Stomach (tissue), 9 donors: ENCODE results near the gene LMTK2. TPM values are rescaled to one million over a fixed set of nuclear protein-coding genes. Genes with fewer than 3 reads are reported as not detected.
A peak's percentile ranks its signal among the peaks of the same experiment; 100 is the strongest.

Source experiments
- DNase-seq, 2 donors: peaks; one replicate each; pipeline versions ENCODE4 v3.0.0 to v3.0.0-alpha.2; 2013 to 2019
- H3K27ac ChIP-seq, 5 donors: fragments of 200-600 bp in 4 of 5; sonication (generic) in 4 of 5; one replicate each; pipeline ENCODE4 v1.5.1; 2013 to 2019; ENCODE audit warnings: mild to moderate bottlenecking in 1 of 5, moderate library complexity in 1 of 5
- H3K27me3 ChIP-seq, 3 donors: fragments of 200-600 bp; sonication (generic); one replicate each; pipeline ENCODE4 v1.5.1; 2017 to 2019; ENCODE audit warnings: mixed run types in 1 of 3
- H3K36me3 ChIP-seq, 4 donors: fragments of 200-600 bp; sonication (generic); 1 replicate in 3 of 4; 2 replicates in 1 of 4; pipeline ENCODE4 v1.5.1; 2016 to 2019
- H3K4me1 ChIP-seq, 4 donors: fragments of 200-600 bp; sonication (generic); one replicate each; pipeline ENCODE4 v1.5.1; 2016 to 2019
- H3K4me3 ChIP-seq, 4 donors: fragments of 200-600 bp; sonication (generic) in 3 of 4; one replicate each; pipeline ENCODE4 v1.5.1; 2016 to 2019; ENCODE audit warnings: mild to moderate bottlenecking in 1 of 4
- H3K9me3 ChIP-seq, 4 donors: fragments of 200-600 bp; sonication (generic); one replicate each; pipeline ENCODE4 v1.5.1; 2016 to 2019
- EP300 ChIP-seq: sonication (generic); formaldehyde crosslinking; IDR thresholded peaks from one replicate; pipeline ENCODE4 v1.6.1; 2017; ENCODE audit warnings: antibody characterized with exemption
- POLR2A ChIP-seq, 4 donors: fragments of 450-650 bp; IDR thresholded peaks; one replicate each; pipeline ENCODE4 v1.6.1; 2016; ENCODE audit warnings: antibody characterized with exemption in 4 of 4, control low read depth in 2 of 4, mild to moderate bottlenecking in 1 of 4, moderate library complexity in 1 of 4
- POLR2AphosphoS5 ChIP-seq, 3 donors: sonication (generic); formaldehyde crosslinking; IDR thresholded peaks; one replicate each; pipeline ENCODE4 v1.6.1; 2016; ENCODE audit warnings: antibody characterized with exemption in 3 of 3
- WGBS, 5 donors: extraction: QIAGEN DNeasy Blood & Tissue Kit in 3 of 5; methylation state at CpG; one replicate each; pipeline versions ENCODE4 v1.1.5 to v1.1.7; 2013 to 2018; 5-methylcytosine and 5-hydroxymethylcytosine counted together
- intact Hi-C: fragments of 100-400 bp; cut with DNase I; formaldehyde crosslinking; loops from one replicate; pipeline ENCODE4 v1.15.1; 2023; ENCODE audit warnings: low total_unique reads
- polyA plus RNA-seq, 3 donors: library from polyadenylated mRNA; stranded (reverse); fragments of 200-250 nt; gene quantifications; one replicate each; pipeline ENCODE4 v1.2.3, GENCODE V29; 2013
- total RNA-seq, 5 donors: library from RNA; depleted of rRNA; stranded (reverse); fragments of >200 nt; gene quantifications; one replicate each; pipeline versions ENCODE4 v1.1.0 to v1.2.3, GENCODE V29; 2014 to 2016
- TF ChIP-seq, protein P1 (sequence below), 7 experiments: fragments of 450-650 bp in 4 of 7; fragments of 200-600 bp in 3 of 7; sonication (generic) in 3 of 7; IDR thresholded peaks; one replicate each; pipeline ENCODE4 v1.5.1; 2016 to 2019; ENCODE audit warnings: antibody characterized with exemption in 7 of 7, control low read depth in 2 of 7, mild to moderate bottlenecking in 1 of 7
- donor health status: healthy with polysubstance abuse.
- donor health status: Bipolar disorder and iron deficiency.
- donor health status: healthy.

LMTK2 gene
- total and polyA plus RNA-seq, 8 donors, result 1.4 to 42.6 (median 19.3) TPM

DNA sequence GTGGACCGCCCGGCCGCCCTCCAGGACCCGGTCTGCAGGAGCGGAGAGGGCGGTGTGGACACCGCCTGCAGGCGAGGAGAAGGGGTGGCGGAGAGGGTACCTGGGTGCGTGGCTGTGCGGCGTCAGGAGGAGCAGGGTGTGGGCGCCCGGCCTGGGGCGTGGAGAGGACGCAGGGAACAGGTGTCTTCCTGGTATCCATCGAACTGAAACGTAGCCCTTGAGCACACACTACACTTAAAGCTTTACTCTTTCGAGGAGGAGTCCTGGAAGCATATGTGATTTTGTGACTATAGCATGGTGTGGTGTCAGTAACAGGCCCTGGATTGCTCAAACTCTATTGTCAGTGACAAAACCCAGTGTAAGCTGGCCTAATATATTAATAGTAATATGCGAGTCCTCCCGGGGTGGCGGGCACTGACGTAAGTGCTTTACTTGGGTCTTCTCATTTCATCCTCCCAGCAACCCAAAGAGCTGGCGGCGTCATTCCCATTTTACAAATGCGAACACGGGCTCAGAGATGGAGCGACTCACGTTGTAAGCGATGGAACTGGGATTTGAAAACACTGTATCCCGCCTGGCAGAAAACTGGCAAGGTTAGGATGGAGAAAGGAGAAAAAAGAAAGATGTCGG lies 145.9 kb downstream of the LMTK2 start:
- peak overlapping the region; percentile 88 to 94 (median 91) for H3K27ac ChIP-seq
- intact Hi-C loops, result no loop called here
- H3K36me3 ChIP-seq, result peaks cover 0 to 31% (median 17%) of the 10 kb centered on the region in 4 donors
- H3K27me3 ChIP-seq, result no peaks in the 10 kb centered on the region
- peaks cover 33 to 69% (median 42%) of the 10 kb centered on the region in 4 donors for H3K4me1 ChIP-seq
- 16 to 27% (median 18%) methylated on average over 20 to 32 of the region's 32 CpGs for WGBS, 5 donors
- peak overlapping the region; percentile 76 to 86 (median 78) for H3K4me3 ChIP-seq
- DNase-seq, result no peak
- no peaks in the 10 kb centered on the region for H3K9me3 ChIP-seq
- TF ChIP-seq POLR2A (IDR thresholded peaks at IDR 0.05) (no peak), POLR2AphosphoS5 (IDR thresholded peaks at IDR 0.05) (no peak), EP300 (no peak)

DNA sequence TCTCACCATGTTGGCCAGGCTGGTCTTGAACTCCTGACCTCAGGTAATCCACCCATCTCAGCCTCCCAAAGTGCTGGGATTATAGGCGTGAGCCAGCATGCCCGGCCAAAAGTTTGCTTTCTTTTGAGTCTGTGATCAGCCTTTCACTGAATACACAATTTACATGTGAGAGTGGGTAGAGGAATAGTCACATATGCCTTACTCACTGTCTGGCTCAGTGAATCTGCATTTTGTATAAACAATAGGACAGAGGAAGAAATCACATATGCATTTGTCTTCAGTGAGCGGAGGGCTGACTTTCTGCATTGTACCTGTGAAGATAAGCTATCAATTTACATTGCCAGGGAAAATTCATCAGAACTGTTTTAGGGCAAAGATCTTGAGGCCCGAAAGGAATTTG lies 147.9 kb downstream of the LMTK2 start:
- DNase-seq, result no peak
- whole genome bisulfite sequencing, 5 donors, result 48 to 86% (median 75%) methylated on average over 4 of the region's 4 CpGs
- Histone ChIP-seq H3K9me3 (no peaks in the 10 kb centered on the region), H3K4me1 (peaks cover 28 to 60% (median 36%) of the 10 kb centered on the region in 4 donors), H3K27me3 (no peaks in the 10 kb centered on the region), H3K27ac (no peak overlapping the region), H3K36me3 (peaks cover 0 to 32% (median 27%) of the 10 kb centered on the region in 4 donors), H3K4me3 (no peak overlapping the region)
- no peak for TF ChIP-seq POLR2AphosphoS5 (IDR thresholded peaks at IDR 0.05)
- intact Hi-C loops, result no loop called here

DNA sequence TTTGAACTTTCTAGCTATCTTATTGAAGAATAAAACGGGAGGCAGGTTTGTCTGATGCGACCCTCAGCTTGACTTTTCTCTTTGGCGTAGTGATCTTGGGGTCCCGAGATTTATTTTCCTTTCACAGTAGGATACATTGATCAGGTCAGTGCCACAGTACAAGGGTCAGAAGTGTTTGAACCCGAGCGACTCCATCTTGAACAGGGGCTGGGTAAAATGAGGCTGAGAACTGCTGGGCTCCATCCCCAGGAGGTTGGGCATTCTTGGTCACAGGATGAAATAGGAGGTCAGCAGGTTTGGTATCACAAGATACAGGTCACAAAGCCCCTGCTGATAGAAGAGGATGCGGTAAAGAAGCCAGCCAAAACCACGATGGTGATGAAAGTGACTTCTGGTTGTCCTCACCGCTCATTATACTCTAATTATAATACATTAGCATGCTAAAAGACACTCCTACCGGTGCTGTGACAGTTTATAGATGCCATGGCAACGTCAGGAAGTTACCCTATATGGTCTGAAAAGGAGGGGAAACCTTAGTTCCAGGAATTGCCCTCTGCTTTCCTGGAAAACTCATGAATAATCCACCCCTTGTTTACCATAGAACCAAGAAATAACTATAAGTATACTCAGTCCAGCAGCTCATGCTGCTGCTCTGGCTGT lies 148.4 kb downstream of the LMTK2 start:
- H3K9me3 ChIP-seq, result no peaks in the 10 kb centered on the region
- H3K4me3 ChIP-seq, result no peak overlapping the region
- TF ChIP-seq, protein P1, sequence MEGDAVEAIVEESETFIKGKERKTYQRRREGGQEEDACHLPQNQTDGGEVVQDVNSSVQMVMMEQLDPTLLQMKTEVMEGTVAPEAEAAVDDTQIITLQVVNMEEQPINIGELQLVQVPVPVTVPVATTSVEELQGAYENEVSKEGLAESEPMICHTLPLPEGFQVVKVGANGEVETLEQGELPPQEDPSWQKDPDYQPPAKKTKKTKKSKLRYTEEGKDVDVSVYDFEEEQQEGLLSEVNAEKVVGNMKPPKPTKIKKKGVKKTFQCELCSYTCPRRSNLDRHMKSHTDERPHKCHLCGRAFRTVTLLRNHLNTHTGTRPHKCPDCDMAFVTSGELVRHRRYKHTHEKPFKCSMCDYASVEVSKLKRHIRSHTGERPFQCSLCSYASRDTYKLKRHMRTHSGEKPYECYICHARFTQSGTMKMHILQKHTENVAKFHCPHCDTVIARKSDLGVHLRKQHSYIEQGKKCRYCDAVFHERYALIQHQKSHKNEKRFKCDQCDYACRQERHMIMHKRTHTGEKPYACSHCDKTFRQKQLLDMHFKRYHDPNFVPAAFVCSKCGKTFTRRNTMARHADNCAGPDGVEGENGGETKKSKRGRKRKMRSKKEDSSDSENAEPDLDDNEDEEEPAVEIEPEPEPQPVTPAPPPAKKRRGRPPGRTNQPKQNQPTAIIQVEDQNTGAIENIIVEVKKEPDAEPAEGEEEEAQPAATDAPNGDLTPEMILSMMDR (IDR thresholded peaks at IDR 0.05), result no peak
- TF ChIP-seq POLR2AphosphoS5 (IDR thresholded peaks at IDR 0.05), result no peak
- TF ChIP-seq EP300, result no peak
- TF ChIP-seq POLR2A (IDR thresholded peaks at IDR 0.05), result no peak
- no peak overlapping the region for H3K27ac ChIP-seq
- H3K27me3 ChIP-seq, result no peaks in the 10 kb centered on the region
- H3K36me3 ChIP-seq, result peaks cover 0 to 32% (median 27%) of the 10 kb centered on the region in 4 donors
- H3K4me1 ChIP-seq, result peaks cover 25 to 55% (median 33%) of the 10 kb centered on the region in 4 donors
- intact Hi-C loops, result no loop called here
- 74 to 84% (median 82%) methylated on average over 11 of the region's 11 CpGs for WGBS, 5 donors
- no peak for DNase-seq

DNA sequence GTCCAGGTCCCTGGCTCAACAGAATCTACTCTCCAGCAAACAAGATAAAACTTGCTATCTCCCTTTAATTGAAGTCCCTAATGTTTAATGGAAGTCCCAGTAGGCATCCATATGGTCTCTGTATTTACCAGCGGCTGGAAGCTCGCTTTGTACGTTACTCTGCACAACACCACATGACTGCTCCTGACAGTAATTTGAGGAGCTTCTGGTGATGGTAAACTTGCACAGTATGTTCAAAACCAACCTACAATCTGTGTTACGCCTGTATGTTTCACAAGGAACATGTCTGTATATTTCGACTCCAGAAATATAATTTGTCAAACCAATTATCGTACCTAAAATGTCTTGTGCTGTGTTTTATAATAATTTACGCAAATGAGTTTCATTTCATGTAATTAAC lies 149.8 kb downstream of the LMTK2 start:
- H3K27me3 ChIP-seq, result no peaks in the 10 kb centered on the region

DNA sequence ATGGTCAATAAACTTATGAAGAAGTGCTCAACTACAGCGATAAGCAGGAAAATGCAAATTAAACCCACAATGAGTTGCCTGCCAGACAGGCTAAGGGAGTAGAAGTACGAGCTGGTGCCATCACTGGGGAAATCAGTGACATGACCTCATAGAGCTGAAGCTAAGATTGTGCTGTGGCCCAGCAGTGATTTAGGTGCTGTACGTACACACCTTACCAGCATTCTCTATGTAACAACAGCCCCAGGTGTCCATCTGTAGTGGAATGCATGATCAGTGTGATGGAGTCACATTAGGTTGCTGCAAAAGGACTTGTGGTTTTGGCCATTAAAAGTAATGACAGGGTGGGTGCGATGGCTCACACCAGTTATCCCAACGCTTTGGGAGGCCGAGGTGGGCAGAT lies 151.0 kb downstream of the LMTK2 start:
- H3K36me3 ChIP-seq, result peaks cover 0 to 51% (median 41%) of the 10 kb centered on the region in 4 donors
- no peak overlapping the region for H3K27ac ChIP-seq
- H3K27me3 ChIP-seq, result no peaks in the 10 kb centered on the region
- no peak for DNase-seq
- no peak overlapping the region for H3K4me3 ChIP-seq
- TF ChIP-seq EP300 (no peak), POLR2A (IDR thresholded peaks at IDR 0.05) (no peak), POLR2AphosphoS5 (IDR thresholded peaks at IDR 0.05) (no peak)
- TF ChIP-seq, protein P1 (IDR thresholded peaks at IDR 0.05), result no peak
- peaks cover 7 to 35% (median 13%) of the 10 kb centered on the region in 4 donors for H3K4me1 ChIP-seq
- 77 to 95% (median 90%) methylated on average over 6 of the region's 6 CpGs for WGBS, 5 donors
- H3K9me3 ChIP-seq, result no peaks in the 10 kb centered on the region
- intact Hi-C loops, result no loop called here

More for the DNA sequence above, 149.8 kb downstream of the LMTK2 start:
- intact Hi-C loops, result no loop called here
- WGBS, 5 donors, result 84 to 95% (median 87%) methylated on average over 7 of the region's 7 CpGs
- Histone ChIP-seq H3K36me3 (peaks cover 0 to 44% (median 37%) of the 10 kb centered on the region in 4 donors), H3K9me3 (no peaks in the 10 kb centered on the region), H3K4me1 (peaks cover 11 to 41% (median 19%) of the 10 kb centered on the region in 4 donors), H3K27ac (no peak overlapping the region), H3K4me3 (no peak overlapping the region)
- DNase-seq, result no peak
- no peak for TF ChIP-seq POLR2AphosphoS5 (IDR thresholded peaks at IDR 0.05)
- no peak for TF ChIP-seq POLR2A (IDR thresholded peaks at IDR 0.05)
- TF ChIP-seq EP300, result no peak
- TF ChIP-seq, protein P1 (IDR thresholded peaks at IDR 0.05), result no peak

Other genes with a start within 250 kb of the LMTK2 start
- 10 to 100 TPM in 4 of 5 donors, 1 to 10 TPM in 1; 4.7 to 27.8 (median 23.2) TPM for gene ASNS, start 234.5 kb upstream of the LMTK2 start, total RNA-seq
- gene ASNS, start 234.5 kb upstream of the LMTK2 start, polyA plus RNA-seq, result 10 to 100 TPM; 24.9 to 52.5 (median 37.6) TPM
- gene OCM2, start 116.7 kb upstream of the LMTK2 start, total RNA-seq, result not detected
- gene OCM2, start 116.7 kb upstream of the LMTK2 start, polyA plus RNA-seq, result not detected
- gene BHLHA15, start 104.6 kb downstream of the LMTK2 start, total RNA-seq, result 100 to 1,000 TPM in 1 of 5 donors, 10 to 100 TPM in 1, 1 to 10 TPM in 1, not detected in 2; 6.4 to 108 (median 20.1) TPM
- gene BHLHA15, start 104.6 kb downstream of the LMTK2 start, polyA plus RNA-seq, result 10 to 100 TPM in 1 of 3 donors, 1 to 10 TPM in 2; 1.3 to 14.5 (median 8.1) TPM
- gene TECPR1, start 145.4 kb downstream of the LMTK2 start, total RNA-seq, result 10 to 100 TPM; 17.4 to 70.7 (median 35.6) TPM
- 10 to 100 TPM in 2 of 3 donors, 1 to 10 TPM in 1; 8.8 to 25.1 (median 11.2) TPM for gene TECPR1, start 145.4 kb downstream of the LMTK2 start, polyA plus RNA-seq
- 10 to 100 TPM in 4 of 5 donors, not detected in 1; 25.9 to 92.8 (median 50.7) TPM for gene BRI3, start 174.8 kb downstream of the LMTK2 start, total RNA-seq
- gene BRI3, start 174.8 kb downstream of the LMTK2 start, polyA plus RNA-seq, result 100 to 1,000 TPM; 241 to 411 (median 328) TPM